ENCODE results near the gene KCNK3. TPM values are rescaled to one million over a fixed set of nuclear protein-coding genes. Genes with fewer than 3 reads are reported as not detected.

Gene KCNK3
- total RNA-seq, 6 experiments from 2014 or later, result not detected

GRCh38 chr2:26678035-26678434 is 14.5 kb upstream of the KCNK3 start:
- Mint-ChIP-seq H3K9me3 (no peaks in the 10 kb centered on the region), H3K27me3 (ENCODE audit: insufficient read depth) (peaks cover 46% of the 10 kb centered on the region)
- no peak for DNase-seq

GRCh38 chr2:26679867-26680266 is 12.7 kb upstream of the KCNK3 start:
- no peak for DNase-seq
- Mint-ChIP-seq H3K27ac (no peak overlapping the region), H3K4me1 (ENCODE audit: low read depth) (peaks cover 5% of the 10 kb centered on the region; the same call in 1 of the 2 replicates), H3K36me3 (ENCODE audit: low read depth) (no peaks in the 10 kb centered on the region), H3K4me3 (no peak overlapping the region), H3K27me3 (ENCODE audit: insufficient read depth) (peaks cover 43% of the 10 kb centered on the region), H3K9me3 (no peaks in the 10 kb centered on the region)
- TF ChIP-seq CTCF (IDR thresholded peaks at IDR 0.05), result no peak

More at GRCh38 chr2:26678035-26678434, 14.5 kb upstream of the KCNK3 start:
- H3K27ac Mint-ChIP-seq, result no peak overlapping the region
- no peaks in the 10 kb centered on the region for H3K36me3 Mint-ChIP-seq (ENCODE audit: low read depth)
- TF ChIP-seq CTCF (IDR thresholded peaks at IDR 0.05), result no peak
- H3K4me1 Mint-ChIP-seq (ENCODE audit: low read depth), result peaks cover 5% of the 10 kb centered on the region; the same call in 1 of the 2 replicates
- H3K4me3 Mint-ChIP-seq, result no peak overlapping the region

GRCh38 chr2:26681656-26682055 is 10.9 kb upstream of the KCNK3 start:
- no peak for DNase-seq
- H3K4me1 Mint-ChIP-seq (ENCODE audit: low read depth), result peaks cover 5% of the 10 kb centered on the region; the same call in 1 of the 2 replicates
- H3K4me3 Mint-ChIP-seq, result no peak overlapping the region
- no peaks in the 10 kb centered on the region for H3K9me3 Mint-ChIP-seq
- no peak overlapping the region for H3K27ac Mint-ChIP-seq
- TF ChIP-seq CTCF (IDR thresholded peaks at IDR 0.05), result no peak
- no peaks in the 10 kb centered on the region for H3K36me3 Mint-ChIP-seq (ENCODE audit: low read depth)
- peaks cover 49% of the 10 kb centered on the region for H3K27me3 Mint-ChIP-seq (ENCODE audit: insufficient read depth)

GRCh38 chr2:26682155-26682554 is 10.4 kb upstream of the KCNK3 start:
- no peak overlapping the region for H3K4me3 Mint-ChIP-seq
- no peak for TF ChIP-seq CTCF (IDR thresholded peaks at IDR 0.05)
- H3K36me3 Mint-ChIP-seq (ENCODE audit: low read depth), result no peaks in the 10 kb centered on the region
- peaks cover 53% of the 10 kb centered on the region for H3K27me3 Mint-ChIP-seq (ENCODE audit: insufficient read depth)
- no peak for DNase-seq
- H3K4me1 Mint-ChIP-seq (ENCODE audit: low read depth), result peaks cover 5% of the 10 kb centered on the region; the same call in 1 of the 2 replicates
- no peaks in the 10 kb centered on the region for H3K9me3 Mint-ChIP-seq
- H3K27ac Mint-ChIP-seq, result no peak overlapping the region

- TF ChIP-seq CTCF (IDR thresholded peaks at IDR 0.05), result no peak
- Mint-ChIP-seq H3K36me3 (ENCODE audit: low read depth) (no peaks in the 10 kb centered on the region), H3K27me3 (ENCODE audit: insufficient read depth) (peaks cover 57% of the 10 kb centered on the region), H3K27ac (no peak overlapping the region), H3K9me3 (no peaks in the 10 kb centered on the region), H3K4me3 (no peak overlapping the region), H3K4me1 (ENCODE audit: low read depth) (no peaks in the 10 kb centered on the region)
- DNase-seq, result no peak
Observed at GRCh38 chr2:26683583-26683982, 8.9 kb upstream of the KCNK3 start.

GRCh38 chr2:26685341-26685740 is 7.2 kb upstream of the KCNK3 start:
- H3K9me3 Mint-ChIP-seq, result no peaks in the 10 kb centered on the region
- no peaks in the 10 kb centered on the region for H3K4me1 Mint-ChIP-seq (ENCODE audit: low read depth)
- H3K36me3 Mint-ChIP-seq (ENCODE audit: low read depth), result no peaks in the 10 kb centered on the region
- no peak overlapping the region for H3K4me3 Mint-ChIP-seq
- H3K27ac Mint-ChIP-seq, result no peak overlapping the region
- DNase-seq, result no peak
- H3K27me3 Mint-ChIP-seq (ENCODE audit: insufficient read depth), result peaks cover 64% of the 10 kb centered on the region
- no peak for TF ChIP-seq CTCF (IDR thresholded peaks at IDR 0.05)
